Thyroid gland (tissue), 4 donors: Measurements from ENCODE around the gene NPNT. TPM values are rescaled to one million over a fixed set of nuclear protein-coding genes. Genes with fewer than 3 reads are reported as not detected.

ENCODE experiments used
- DNase-seq, 2 donors: peaks; one replicate each; pipeline ENCODE4 v3.0.0-alpha.2; 2019
- H3K27ac ChIP-seq, 3 donors: fragments of 200-600 bp; sonication (generic); 1 replicate in 2 of 3; 2 replicates in 1 of 3; pipeline ENCODE4 v1.5.1; 2016 to 2019; ENCODE audit warnings: mild to moderate bottlenecking in 1 of 3, moderate library complexity in 1 of 3
- H3K27me3 ChIP-seq: fragments of 200-600 bp; sonication (generic); one replicate; pipeline ENCODE4 v1.5.1; 2019
- H3K36me3 ChIP-seq, 2 donors: fragments of 200-600 bp; sonication (generic); one replicate each; pipeline ENCODE4 v1.5.1; 2016 to 2019
- H3K4me1 ChIP-seq, 2 donors: fragments of 200-600 bp; sonication (generic); one replicate each; pipeline ENCODE4 v1.5.1; 2017 to 2019
- H3K4me3 ChIP-seq, 3 donors: fragments of 200-600 bp; sonication (generic); replicated peaks in 1 of 3; 1 replicate in 2 of 3; 2 replicates in 1 of 3; pipeline ENCODE4 v1.5.1; 2016; ENCODE audit warnings: mild to moderate bottlenecking in 1 of 3
- H3K9me3 ChIP-seq: fragments of 200-600 bp; sonication (generic); one replicate; pipeline ENCODE4 v1.5.1; 2017
- CTCF ChIP-seq, 6 experiments: fragments of 200-600 bp in 3 of 6; fragments of 450-650 bp in 3 of 6; sonication (generic) in 3 of 6; IDR thresholded peaks; one replicate each; pipeline ENCODE4 v1.5.1; 2016 to 2019; ENCODE audit warnings: antibody characterized with exemption in 6 of 6, mild to moderate bottlenecking in 2 of 6, inconsistent platforms in 1 of 6, moderate library complexity in 1 of 6
- POLR2A ChIP-seq, 2 donors: fragments of 450-650 bp; IDR thresholded peaks; one replicate each; pipeline ENCODE4 v1.6.1; 2017; ENCODE audit warnings: antibody characterized with exemption in 2 of 2, mild to moderate bottlenecking in 2 of 2, moderate library complexity in 1 of 2
- WGBS, 2 donors: methylation state at CpG; one replicate each; pipeline ENCODE4 v1.1.5; 2017; 5-methylcytosine and 5-hydroxymethylcytosine counted together
- intact Hi-C: fragments of 100-400 bp; cut with DNase I; formaldehyde crosslinking; loops from one replicate; pipeline ENCODE4 v1.15.1; 2023
- total RNA-seq, 4 donors: library from RNA; depleted of rRNA; stranded (reverse); fragments of >200 nt; gene quantifications; one replicate each; pipeline ENCODE4 v1.2.3, GENCODE V29; 2016

The NPNT gene
- total RNA-seq, 4 donors from 2014 or later, result 630 to 907 (median 817) TPM

- Histone ChIP-seq H3K27me3 (no peaks in the 10 kb centered on the region), H3K4me3 (no peak overlapping the region), H3K4me1 (peaks cover 0 to 7% of the 10 kb centered on the region in 2 donors), H3K9me3 (no peaks in the 10 kb centered on the region), H3K27ac (no peak overlapping the region), H3K36me3 (peaks cover 29 to 38% of the 10 kb centered on the region in 2 donors)
- intact Hi-C loops, result no loop called here
- DNase-seq, result no peak
- no peak for TF ChIP-seq CTCF (IDR thresholded peaks at IDR 0.05)
- TF ChIP-seq POLR2A (IDR thresholded peaks at IDR 0.05), result no peak
- WGBS, 2 donors, result 72 to 77% methylated on average over 6 of the region's 6 CpGs
Observed at GRCh38 chr4:105965183-105965800, 70.0 kb downstream of the NPNT start.

GRCh38 chr4:105966051-105966450 is 70.8 kb downstream of the NPNT start:
- H3K4me3 ChIP-seq, result no peak overlapping the region
- intact Hi-C loops, result no loop called here
- H3K27me3 ChIP-seq, result no peaks in the 10 kb centered on the region
- H3K27ac ChIP-seq, result no peak overlapping the region
- no peaks in the 10 kb centered on the region for H3K9me3 ChIP-seq
- peaks cover 26 to 32% of the 10 kb centered on the region in 2 donors for H3K36me3 ChIP-seq
- H3K4me1 ChIP-seq, result peaks cover 0 to 7% of the 10 kb centered on the region in 2 donors
- DNase-seq, result no peak
- TF ChIP-seq POLR2A (IDR thresholded peaks at IDR 0.05), result no peak
- no peak for TF ChIP-seq CTCF (IDR thresholded peaks at IDR 0.05)

GRCh38 chr4:105967058-105967658 is 71.9 kb downstream of the NPNT start:
- H3K27me3 ChIP-seq, result no peaks in the 10 kb centered on the region
- WGBS, 2 donors, result 72 to 84% methylated on average over 10 of the region's 10 CpGs
- peaks cover 0 to 7% of the 10 kb centered on the region in 2 donors for H3K4me1 ChIP-seq
- DNase-seq, result no peak
- peaks cover 26 to 29% of the 10 kb centered on the region in 2 donors for H3K36me3 ChIP-seq
- TF ChIP-seq CTCF (IDR thresholded peaks at IDR 0.05), result no peak
- no peak for TF ChIP-seq POLR2A (IDR thresholded peaks at IDR 0.05)
- H3K9me3 ChIP-seq, result no peaks in the 10 kb centered on the region
- intact Hi-C loops, result no loop called here
- peak overlapping the region in 1 of 3 donors; percentile 41 for H3K27ac ChIP-seq
- no peak overlapping the region for H3K4me3 ChIP-seq

- no peaks in the 10 kb centered on the region for H3K9me3 ChIP-seq
- 82 to 91% methylated on average over 2 of the region's 2 CpGs for WGBS, 2 donors
- no peak for DNase-seq
- intact Hi-C loops, result no loop called here
- H3K36me3 ChIP-seq, result peaks cover 17 to 20% of the 10 kb centered on the region in 2 donors
- no peaks in the 10 kb centered on the region for H3K27me3 ChIP-seq
- peaks cover 0 to 11% of the 10 kb centered on the region in 2 donors for H3K4me1 ChIP-seq
- TF ChIP-seq CTCF (IDR thresholded peaks at IDR 0.05) (no peak), POLR2A (IDR thresholded peaks at IDR 0.05) (no peak)
- H3K4me3 ChIP-seq, result no peak overlapping the region
- H3K27ac ChIP-seq, result no peak overlapping the region
Observed at GRCh38 chr4:105969575-105969974, 74.3 kb downstream of the NPNT start.

- H3K4me1 ChIP-seq, result peaks cover 0 to 11% of the 10 kb centered on the region in 2 donors
- intact Hi-C loops, result no loop called here
- 85 to 90% methylated on average over 1 of the region's 1 CpG for WGBS, 2 donors
- H3K9me3 ChIP-seq, result no peaks in the 10 kb centered on the region
- H3K36me3 ChIP-seq, result peaks cover 17 to 20% of the 10 kb centered on the region in 2 donors
- no peak overlapping the region for H3K27ac ChIP-seq
- DNase-seq, result no peak
- no peak for TF ChIP-seq CTCF (IDR thresholded peaks at IDR 0.05)
- TF ChIP-seq POLR2A (IDR thresholded peaks at IDR 0.05), result no peak
- no peak overlapping the region for H3K4me3 ChIP-seq
- no peaks in the 10 kb centered on the region for H3K27me3 ChIP-seq
Observed at GRCh38 chr4:105970371-105970770, 75.1 kb downstream of the NPNT start.
